B cell (primary cell): ENCODE measurements around the gene ERRFI1. TPM values are rescaled to one million over a fixed set of nuclear protein-coding genes. Genes with fewer than 3 reads are reported as not detected.

Experiments used
- ATAC-seq: fragments of 200-7000 bp; cut with Tn5 transposase; one replicate; pipeline ENCODE4 v1.10.0; 2021; ENCODE audit warnings: low read depth, mild to moderate bottlenecking, moderate number of reproducible peaks, moderate library complexity
- CTCF ChIA-PET: fragments of 350-600 bp; sonication (Branson Sonifier 250); formaldehyde crosslinking; loops from one replicate; lab custom pipeline; 2021; ENCODE audit warnings: antibody characterized with exemption, inconsistent platforms; lab: Charles Lee
- POLR2A ChIA-PET: fragments of 350-600 bp; sonication (Branson Sonifier 250); formaldehyde crosslinking; loops from one replicate; lab custom pipeline; 2021; ENCODE audit warnings: antibody characterized with exemption; lab: Charles Lee
- DNase-seq: peaks from one replicate; pipeline ENCODE4 v3.0.0; 2013
- H2AFZ ChIP-seq: 2 replicates; pipeline ENCODE4 v1.6.1; 2012; ENCODE audit warnings: mild to moderate bottlenecking, low read depth, low read length; ENCODE audit not compliant: insufficient read depth, poor library complexity, severe bottlenecking
- H3K27ac ChIP-seq, 2 donors: 1 replicate in 1 of 2; 2 replicates in 1 of 2; pipeline ENCODE4 v1.5.1; 2012 to 2013; ENCODE audit warnings: low read length in 2 of 2, mild to moderate bottlenecking in 2 of 2, moderate library complexity in 1 of 2
- H3K27me3 ChIP-seq, 4 experiments: fragments of 200-600 bp in 1 of 4; sonication (generic) in 1 of 4; replicated peaks in 1 of 4; 1 replicate in 2 of 4; 2 replicates in 2 of 4; pipeline versions ENCODE4 v1.6.1 to v1.7.0; 2013 to 2016; ENCODE audit warnings: low read length in 3 of 4, mild to moderate bottlenecking in 2 of 4, mixed read lengths in 1 of 4, moderate library complexity in 1 of 4; ENCODE audit not compliant: insufficient read depth in 4 of 4, control insufficient read depth in 3 of 4; ENCODE audit errors: control extremely low read depth in 1 of 4
- H3K36me3 ChIP-seq, 2 experiments: replicated peaks in 1 of 2; 1 replicate in 1 of 2; 2 replicates in 1 of 2; pipeline versions ENCODE4 v1.6.1 to v1.7.1; 2013; ENCODE audit warnings: low read length in 1 of 2; ENCODE audit not compliant: insufficient read depth in 2 of 2, control insufficient read depth in 1 of 2; ENCODE audit errors: control extremely low read depth in 1 of 2, extremely low read depth in 1 of 2
- H3K4me1 ChIP-seq, 2 donors: fragments of 200-600 bp in 1 of 2; sonication (generic) in 1 of 2; 1 replicate in 1 of 2; 2 replicates in 1 of 2; pipeline versions ENCODE4 v1.5.1 to v1.6.1; 2013 to 2017; ENCODE audit warnings: low read length in 2 of 2; ENCODE audit not compliant: control insufficient read depth in 2 of 2, insufficient read depth in 2 of 2
- H3K4me2 ChIP-seq: replicated peaks from 2 replicates; pipeline ENCODE3; 2012; ENCODE audit warnings: mild to moderate bottlenecking, low read depth, low read length; ENCODE audit not compliant: poor library complexity, severe bottlenecking
- H3K4me3 ChIP-seq, 5 experiments: fragments of 200-600 bp in 1 of 5; sonication (generic) in 1 of 5; 1 replicate in 3 of 5; 2 replicates in 2 of 5; pipeline versions ENCODE4 v1.5.1 to v1.7.0; 2011 to 2016; ENCODE audit warnings: low read length in 4 of 5, mild to moderate bottlenecking in 4 of 5, low read depth in 2 of 5, control low read depth in 1 of 5, moderate library complexity in 1 of 5; ENCODE audit not compliant: insufficient read depth in 1 of 5; ENCODE audit errors: control extremely low read depth in 1 of 5, extremely low read depth in 1 of 5
- H3K79me2 ChIP-seq: fragments of 200-600 bp; sonication (generic); one replicate; pipeline ENCODE4 v1.6.0; 2016; ENCODE audit warnings: low read length; ENCODE audit not compliant: control insufficient read depth, insufficient read depth
- H3K9ac ChIP-seq: fragments of 200-600 bp; sonication (generic); 2 replicates; pipeline ENCODE4 v1.6.1; 2017; ENCODE audit warnings: mild to moderate bottlenecking, low read length, moderate library complexity
- H3K9me3 ChIP-seq, 3 donors: one replicate each; pipeline versions ENCODE4 v1.6.1 to v1.7.1; 2013; ENCODE audit warnings: low read length in 2 of 3; ENCODE audit not compliant: control insufficient read depth in 2 of 3, insufficient read depth in 1 of 3; ENCODE audit errors: control extremely low read depth in 1 of 3
- H4K20me1 ChIP-seq: 2 replicates; pipeline ENCODE4 v1.6.0; 2012; ENCODE audit warnings: mild to moderate bottlenecking, low read length; ENCODE audit not compliant: insufficient read depth, control insufficient read depth, poor library complexity, severe bottlenecking
- H3K27ac Mint-ChIP-seq: one replicate; pipeline ENCODE4 v1.8.0; 2021; ENCODE audit warnings: mixed read lengths
- H3K27me3 Mint-ChIP-seq: one replicate; pipeline ENCODE4 v1.8.0; 2021; ENCODE audit warnings: mixed read lengths
- H3K4me1 Mint-ChIP-seq: one replicate; pipeline ENCODE4 v1.8.0; 2021; ENCODE audit warnings: mixed read lengths
- H3K4me3 Mint-ChIP-seq: one replicate; pipeline ENCODE4 v1.8.0; 2021; ENCODE audit warnings: mixed read lengths
- H3K9me3 Mint-ChIP-seq: one replicate; pipeline ENCODE4 v1.8.0; 2022; ENCODE audit warnings: mixed read lengths; ENCODE audit not compliant: insufficient read depth
- CTCF ChIP-seq: fragments of 200-600 bp; IDR thresholded peaks from one replicate; pipeline ENCODE4 v1.8.0; 2022; ENCODE audit warnings: antibody characterized with exemption, mild to moderate bottlenecking
- EZH2 ChIP-seq: IDR thresholded peaks from 2 replicates; pipeline ENCODE4 v1.6.1; 2012; ENCODE audit warnings: borderline replicate concordance, low read depth, mild to moderate bottlenecking, moderate library complexity, low read length; ENCODE audit not compliant: insufficient read depth, poor library complexity, severe bottlenecking
- WGBS: methylation state at CpG from one replicate; pipeline ENCODE4 v1.1.5; 2013; ENCODE audit warnings: missing lambda C conversion rate; ENCODE audit not compliant: insufficient coverage; 5-methylcytosine and 5-hydroxymethylcytosine counted together
- intact Hi-C: fragments of 100-400 bp; cut with micrococcal nuclease; formaldehyde crosslinking; loops from one replicate; pipeline ENCODE4 v1.10.0; 2022
- polyA plus RNA-seq: library from polyadenylated mRNA; depleted of rRNA; stranded (reverse); fragments of >200 nt; gene quantifications from 2 replicates; pipeline ENCODE4 v1.2.3, GENCODE V29; 2012
- total RNA-seq, 2 donors: library from RNA; stranded (reverse); fragments of 120-200 nt in 1 of 2; gene quantifications; 1 replicate in 1 of 2; 2 replicates in 1 of 2; pipeline versions ENCODE4 v1.2.3 to v1.2.4, GENCODE V29; 2013 to 2022

Gene ERRFI1
- total and polyA plus RNA-seq, 2 donors (not counting 1 experiment from before 2014, with no cell fraction given) = 1.5 to 2.0 TPM

GRCh38 chr1:8024329-8024728 lies 1.8 kb downstream of the ERRFI1 start:
- POLR2A ChIA-PET = no interaction called here
- intact Hi-C loops = no loop called here
- peaks cover 21% of the 10 kb centered on the region for H3K27me3 Mint-ChIP-seq
- WGBS = no CpG with 5 or more reads among the region's 3 CpGs
- Histone ChIP-seq H3K27me3 (peaks cover 5 to 25% (median 14%) of the 10 kb centered on the region in 4 experiments), H3K36me3 (no peaks in the 10 kb centered on the region), H3K27ac (no peak overlapping the region), H3K4me3 (no peak overlapping the region), H3K9ac (no peak overlapping the region), H4K20me1 (no peaks in the 10 kb centered on the region), H3K4me2 (no peak overlapping the region), H3K79me2 (no peaks in the 10 kb centered on the region), H3K4me1 (peaks cover 15 to 16% of the 10 kb centered on the region in 2 donors), H3K9me3 (peaks cover 0 to 6% (median 1%) of the 10 kb centered on the region in 3 donors), H2AFZ (no peak overlapping the region)
- H3K4me1 Mint-ChIP-seq = peaks cover 14% of the 10 kb centered on the region
- TF ChIP-seq CTCF = no peak
- TF ChIP-seq EZH2 = no peak
- no peak overlapping the region for H3K27ac Mint-ChIP-seq
- DNase-seq (no peak), ATAC-seq (no peak)
- H3K9me3 Mint-ChIP-seq = no peaks in the 10 kb centered on the region
- H3K4me3 Mint-ChIP-seq = peak overlapping the region; percentile 17
- CTCF ChIA-PET = interaction anchor here (1.4 to 2.3 kb wide), 2 partner anchors 9 to 49 kb away, joined by 4 to 11 read pairs; no protein-coding TSS in a partner anchor

DNA sequence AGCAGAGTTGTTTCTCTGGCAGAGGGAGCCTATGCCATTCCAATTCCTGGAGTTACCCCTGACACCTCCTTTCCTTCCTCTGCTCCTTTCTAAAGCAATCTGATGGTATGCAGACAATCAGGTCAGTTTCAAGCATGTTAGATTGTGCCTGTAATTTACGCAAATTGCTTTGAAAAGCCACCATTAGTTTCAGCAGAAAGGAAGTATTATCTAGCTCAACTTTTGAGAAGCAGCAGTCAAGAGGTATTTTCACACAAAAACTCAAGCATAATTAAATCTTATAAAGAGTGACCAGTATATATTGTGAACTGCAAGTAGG lies 2.2 kb downstream of the ERRFI1 start:
- H3K27me3 ChIP-seq = peaks cover 5 to 25% (median 14%) of the 10 kb centered on the region in 4 experiments
- H3K79me2 ChIP-seq = no peaks in the 10 kb centered on the region
- ChIA-PET CTCF (interaction anchor here (0.9 to 1.4 kb wide), 2 partner anchors 9 to 49 kb away, joined by 3 to 4 read pairs; no protein-coding TSS in a partner anchor), POLR2A (no interaction called here)
- Mint-ChIP-seq H3K4me3 (no peak overlapping the region), H3K27me3 (peaks cover 25% of the 10 kb centered on the region), H3K27ac (no peak overlapping the region), H3K9me3 (no peaks in the 10 kb centered on the region), H3K4me1 (peaks cover 14% of the 10 kb centered on the region)
- intact Hi-C loops = no loop called here
- no peaks in the 10 kb centered on the region for H4K20me1 ChIP-seq
- ATAC-seq = no peak
- no peaks in the 10 kb centered on the region for H3K36me3 ChIP-seq
- H3K4me3 ChIP-seq = no peak overlapping the region
- H3K4me1 ChIP-seq = peaks cover 15 to 16% of the 10 kb centered on the region in 2 donors
- no peak overlapping the region for H3K4me2 ChIP-seq
- peaks cover 0 to 6% (median 1%) of the 10 kb centered on the region in 3 donors for H3K9me3 ChIP-seq
- H3K27ac ChIP-seq = no peak overlapping the region
- no CpG with 5 or more reads among the region's 1 CpG for WGBS
- TF ChIP-seq CTCF (no peak), EZH2 (no peak)
- no peak overlapping the region for H3K9ac ChIP-seq
- DNase-seq = no peak
- no peak overlapping the region for H2AFZ ChIP-seq
